GM12872 (cell line): Measurements from ENCODE around the gene KDR.

Experiments used
- TF ChIP-seq, protein P1 (sequence below): IDR thresholded peaks from 3 replicates; pipeline ENCODE4 v1.5.1; 2011; ENCODE audit warnings: low read depth, mild to moderate bottlenecking, low read length, moderate library complexity; ENCODE audit not compliant: insufficient read depth

Gene KDR

DNA sequence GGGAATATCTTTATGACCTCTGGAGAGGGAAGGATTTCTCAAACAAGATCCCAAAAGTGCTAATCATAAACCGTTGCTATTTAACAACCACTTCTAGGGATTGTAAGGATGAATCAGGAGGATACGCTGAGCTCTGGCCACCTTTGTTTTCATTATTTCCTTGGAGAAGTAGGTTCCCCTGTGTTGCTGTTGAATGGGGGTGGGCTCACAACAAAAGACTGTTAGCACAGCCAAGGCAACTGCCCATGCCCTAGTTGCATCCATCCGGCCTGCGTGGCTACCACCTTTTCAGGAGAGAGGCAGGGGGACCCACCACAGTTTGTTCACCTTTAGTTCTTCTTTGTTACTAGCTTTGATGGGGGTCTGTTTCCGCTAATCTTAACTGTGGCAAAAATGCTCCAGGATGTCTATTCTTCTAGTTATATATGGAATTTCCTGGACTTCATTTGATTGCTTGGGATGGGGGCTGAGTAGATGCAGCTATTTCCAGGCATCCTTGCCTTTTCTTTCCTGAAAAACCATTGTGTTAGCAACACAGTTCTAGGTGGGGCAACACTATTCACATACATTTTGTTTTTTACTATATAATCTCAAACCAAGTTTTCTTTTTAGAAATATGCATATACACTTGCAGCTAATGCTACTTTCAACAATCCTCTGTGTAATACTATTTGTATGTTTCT lies 95.4 kb downstream of the KDR start:
- TF ChIP-seq, protein P1, sequence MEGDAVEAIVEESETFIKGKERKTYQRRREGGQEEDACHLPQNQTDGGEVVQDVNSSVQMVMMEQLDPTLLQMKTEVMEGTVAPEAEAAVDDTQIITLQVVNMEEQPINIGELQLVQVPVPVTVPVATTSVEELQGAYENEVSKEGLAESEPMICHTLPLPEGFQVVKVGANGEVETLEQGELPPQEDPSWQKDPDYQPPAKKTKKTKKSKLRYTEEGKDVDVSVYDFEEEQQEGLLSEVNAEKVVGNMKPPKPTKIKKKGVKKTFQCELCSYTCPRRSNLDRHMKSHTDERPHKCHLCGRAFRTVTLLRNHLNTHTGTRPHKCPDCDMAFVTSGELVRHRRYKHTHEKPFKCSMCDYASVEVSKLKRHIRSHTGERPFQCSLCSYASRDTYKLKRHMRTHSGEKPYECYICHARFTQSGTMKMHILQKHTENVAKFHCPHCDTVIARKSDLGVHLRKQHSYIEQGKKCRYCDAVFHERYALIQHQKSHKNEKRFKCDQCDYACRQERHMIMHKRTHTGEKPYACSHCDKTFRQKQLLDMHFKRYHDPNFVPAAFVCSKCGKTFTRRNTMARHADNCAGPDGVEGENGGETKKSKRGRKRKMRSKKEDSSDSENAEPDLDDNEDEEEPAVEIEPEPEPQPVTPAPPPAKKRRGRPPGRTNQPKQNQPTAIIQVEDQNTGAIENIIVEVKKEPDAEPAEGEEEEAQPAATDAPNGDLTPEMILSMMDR = no peak

DNA sequence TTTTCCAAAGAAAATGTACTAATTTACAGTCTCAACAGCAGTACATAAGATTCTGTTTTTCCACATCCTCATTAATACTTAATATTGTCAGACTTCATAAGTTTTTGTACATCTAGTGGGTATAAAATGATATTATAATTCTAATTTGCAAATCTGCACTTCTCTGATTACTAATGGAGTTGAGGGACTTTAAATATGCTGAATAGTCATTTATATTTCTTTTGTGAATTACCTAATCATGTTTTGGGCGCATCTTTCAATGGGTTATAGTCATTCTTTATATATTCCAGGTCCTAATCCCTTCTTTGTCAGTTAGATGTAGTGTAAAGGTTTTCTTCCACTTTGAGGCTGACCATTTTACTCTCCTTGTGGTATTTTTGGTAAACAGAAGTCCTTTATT lies 96.1 kb downstream of the KDR start:
- TF ChIP-seq, protein P1 = no peak
